HEK293 (cell line): ENCODE measurements around the gene TIGD4.

Source experiments
- CTCF ChIP-seq: fragments of 450-650 bp; formaldehyde crosslinking; IDR thresholded peaks from 2 replicates; pipeline ENCODE4 v1.5.1; 2016; ENCODE audit warnings: missing biosample characterization, missing genetic modification characterization
- ZBTB7A ChIP-seq: fragments of 450-650 bp; formaldehyde crosslinking; IDR thresholded peaks from 2 replicates; pipeline ENCODE4 v1.5.1; 2016; ENCODE audit warnings: low read depth, missing biosample characterization, missing genetic modification characterization
- ZNF747 ChIP-seq: fragments of 450-650 bp; formaldehyde crosslinking; IDR thresholded peaks from 2 replicates; pipeline ENCODE4 v1.5.1; 2016; ENCODE audit warnings: missing biosample characterization, missing genetic modification characterization

GRCh38 chr4:152748619-152749018 lies 30.9 kb downstream of the TIGD4 start:
- TF ChIP-seq CTCF (tag by site-specific recombination) (no peak), ZBTB7A (tag by site-specific recombination) (no peak), ZNF747 (tag by site-specific recombination) (no peak)
